GM12878 (cell line): ENCODE data around the gene ADGRG7. TPM values are rescaled to one million over a fixed set of nuclear protein-coding genes. Genes with fewer than 3 reads are reported as not detected.
"Not testable (repeated sequence)": the region's sequence is repeated elsewhere in the genome, so short reads cannot be mapped to it uniquely, and the experiment has no call there.

Experiments
- ATAC-seq: fragments of 200-7000 bp; cut with Tn5 transposase; 3 replicates; pipeline ENCODE4 v1.9.1; 2020; ENCODE audit warnings: mild to moderate bottlenecking, moderate library complexity
- BruUV-seq: library from RNA; stranded (reverse); fragments of 400-500 nt; replicated peaks from 2 replicates; lab custom pipeline; 2021; lab: Mats Ljungman, UMichigan
- CTCF ChIA-PET: fragments of 300-600 bp; sonication (Branson Sonifier 250); formaldehyde crosslinking; extraction: SDS; loops from one replicate; lab custom pipeline; 2021; ENCODE audit warnings: inconsistent platforms; lab: Yijun Ruan, JAX
- POLR2A ChIA-PET: fragments of 350-600 bp; formaldehyde crosslinking; extraction: SDS; loops from one replicate; lab custom pipeline; 2021; ENCODE audit warnings: inconsistent platforms; lab: Charles Lee
- RAD21 ChIA-PET: fragments of 300-600 bp; sonication (Branson Sonifier 250); formaldehyde crosslinking; loops from one replicate; lab custom pipeline; 2023; ENCODE audit warnings: antibody characterized with exemption; ENCODE audit not compliant: unreplicated experiment; lab: Charles Lee
- SMC1A ChIA-PET: fragments of 300-600 bp; sonication (Branson Sonifier 250); formaldehyde crosslinking; loops from one replicate; lab custom pipeline; 2023; ENCODE audit not compliant: unreplicated experiment, uncharacterized antibody; lab: Charles Lee
- DNase-seq: peaks from one replicate; pipeline ENCODE4 v3.0.0-alpha.2; 2011; ENCODE audit warnings: low read depth, low spot score
- FAIRE-seq: peaks from 3 replicates; lab custom pipeline; 2011; peaks lifted over from hg19 to GRCh38; lab: Jason Lieb, UNC
- H2AFZ ChIP-seq: 2 replicates; pipeline ENCODE4 v1.6.0; 2011; ENCODE audit warnings: low read depth, low read length, control low read depth; ENCODE audit not compliant: control insufficient read depth
- H3K27ac ChIP-seq: 2 replicates; pipeline ENCODE4 v1.5.1; 2011; ENCODE audit warnings: control low read depth; ENCODE audit not compliant: control insufficient read depth, insufficient read depth
- H3K27me3 ChIP-seq, 2 experiments: replicated peaks in 1 of 2; 2 replicates each; pipeline versions ENCODE4 v1.6.0 to v1.6.1; 2011; ENCODE audit warnings: low read length in 1 of 2; ENCODE audit not compliant: control insufficient read depth in 2 of 2, insufficient read depth in 2 of 2
- H3K36me3 ChIP-seq, 2 experiments: 2 replicates each; pipeline ENCODE4 v1.5.1; 2011; ENCODE audit warnings: low read length in 1 of 2; ENCODE audit not compliant: control insufficient read depth in 2 of 2, insufficient read depth in 2 of 2
- H3K4me1 ChIP-seq: 2 replicates; pipeline ENCODE4 v1.6.1; 2011; ENCODE audit warnings: mild to moderate bottlenecking, low read length, moderate library complexity, mixed read lengths; ENCODE audit not compliant: control insufficient read depth, insufficient read depth
- H3K4me2 ChIP-seq: 2 replicates; pipeline ENCODE4 v1.6.0; 2011; ENCODE audit warnings: control low read depth; ENCODE audit not compliant: control insufficient read depth, insufficient read depth
- H3K4me3 ChIP-seq: fragments of 200-600 bp; sonication (generic); 2 replicates; pipeline ENCODE4 v1.5.1; 2016
- H3K79me2 ChIP-seq: 2 replicates; pipeline ENCODE4 v1.6.0; 2011; ENCODE audit warnings: low read length; ENCODE audit not compliant: control insufficient read depth, insufficient read depth
- H3K9ac ChIP-seq: 2 replicates; pipeline ENCODE4 v1.8.0; 2011; ENCODE audit warnings: low read length, control low read depth, mixed read lengths; ENCODE audit not compliant: control insufficient read depth, insufficient read depth
- H3K9me3 ChIP-seq: replicated peaks from 3 replicates; pipeline ENCODE4 v1.5.1; 2011; ENCODE audit warnings: mild to moderate bottlenecking, low read length; ENCODE audit not compliant: control insufficient read depth, insufficient read depth
- H4K20me1 ChIP-seq: 2 replicates; pipeline ENCODE4 v1.6.0; 2011; ENCODE audit not compliant: control insufficient read depth, insufficient read depth
- WGBS: methylation state at CpG from one replicate; pipeline ENCODE4 v1.1.6; 2016; ENCODE audit warnings: low lambda C conversion rate; ENCODE audit not compliant: insufficient replicate concordance, insufficient coverage; ENCODE audit errors: missing lambda C conversion rate; 5-methylcytosine and 5-hydroxymethylcytosine counted together
- in situ Hi-C: fragments of 300-500 bp; cut with MboI; formaldehyde crosslinking; loops from 9 replicates; pipeline ENCODE4 v1.14.3; 2018; ENCODE audit warnings: mixed read lengths
- intact Hi-C: fragments of 100-400 bp; cut with micrococcal nuclease; formaldehyde crosslinking; loops from one replicate; pipeline ENCODE4 v1.14.2; 2022; ENCODE audit not compliant: unreplicated experiment
- polyA plus RNA-seq, 11 experiments: library from polyadenylated mRNA; depleted of rRNA in 4 of 11; unstranded in 6 of 11; stranded (reverse) in 5 of 11; fragments of >200 nt; fragmentation: Nextera tagmentation in 4 of 11; fragmentation: Illumina TruSeq in 1 of 11; extraction: Ambion mirVana in 4 of 11; extraction: Trizol in 1 of 11; gene quantifications; 1 replicate in 1 of 11; 2 replicates in 10 of 11; pipeline versions ENCODE4 v1.2.1 to v1.2.3, GENCODE V29; 2011 to 2016; ENCODE audit warnings: inconsistent platforms in 2 of 11, missing spikeins in 2 of 11, low read depth in 1 of 11
- total RNA-seq, 4 experiments: library from RNA; depleted of rRNA in 3 of 4; stranded (reverse); fragments of >200 nt in 3 of 4; fragmentation: Illumina TruSeq in 1 of 4; extraction: Trizol in 1 of 4; gene quantifications; 2 replicates each; pipeline versions ENCODE4 v1.2.1 to v1.2.3, GENCODE V29; 2013 to 2021

ADGRG7 gene
- total and polyA plus RNA-seq, 10 of the 15 experiments (the other 5 are each of a cell fraction or from before 2014, with no cell fraction given), result 0.02 to 0.21 (median 0.14) TPM; not detected in 7

GRCh38 chr3:100667316-100667715, 57.9 kb downstream of the ADGRG7 start:
- FAIRE-seq, H3K9me3 ChIP-seq, ATAC-seq, RAD21 ChIA-PET, DNase-seq, intact Hi-C loops, H3K27ac ChIP-seq, H3K27me3 ChIP-seq, H3K79me2 ChIP-seq, H4K20me1 ChIP-seq, H3K4me3 ChIP-seq, CTCF ChIA-PET, H3K4me2 ChIP-seq, BruUV-seq, in situ Hi-C loops, H3K36me3 ChIP-seq, H2AFZ ChIP-seq, H3K4me1 ChIP-seq, H3K9ac ChIP-seq: not testable (repeated sequence)
- ChIA-PET SMC1A (interaction anchor here (1.6 kb wide), 1 partner anchor 11 kb away, joined by 11 read pairs; no protein-coding TSS in a partner anchor), POLR2A (interaction anchor here (0.6 kb wide), 1 partner anchor 747 kb away, joined by 3 read pairs; no protein-coding TSS in a partner anchor)
- WGBS, result 93% methylated on average over 1 of the region's 1 CpG

- intact Hi-C loops, H3K36me3 ChIP-seq, POLR2A ChIA-PET, ATAC-seq, H3K9ac ChIP-seq, H3K4me3 ChIP-seq, DNase-seq, H3K9me3 ChIP-seq, RAD21 ChIA-PET, H3K4me2 ChIP-seq, H3K4me1 ChIP-seq, CTCF ChIA-PET, in situ Hi-C loops, BruUV-seq, H2AFZ ChIP-seq, FAIRE-seq, H3K27me3 ChIP-seq, H4K20me1 ChIP-seq, H3K79me2 ChIP-seq, H3K27ac ChIP-seq: not testable (repeated sequence)
- SMC1A ChIA-PET, result interaction anchor here (1.6 kb wide), 1 partner anchor 43 kb away, joined by 3 read pairs; no protein-coding TSS in a partner anchor
- WGBS, result 53% methylated on average over 2 of the region's 2 CpGs
Observed at GRCh38 chr3:100670995-100671394, 61.6 kb downstream of the ADGRG7 start.
